HG03159 (cell line): Measurements from ENCODE around the gene CDHR3.

Source experiments
- ATAC-seq: cut with Tn5 transposase; IDR thresholded peaks from one replicate; pipeline ENCODE4 v1.9.1; 2021; ENCODE audit warnings: mild to moderate bottlenecking, moderate library complexity; ENCODE audit not compliant: unreplicated experiment

Gene CDHR3

GRCh38 chr7:106061301-106061979 lies 98.4 kb downstream of the CDHR3 start:
- peak; percentile 39 for ATAC-seq

GRCh38 chr7:106062006-106062405 lies 98.9 kb downstream of the CDHR3 start:
- ATAC-seq = no peak

DNA sequence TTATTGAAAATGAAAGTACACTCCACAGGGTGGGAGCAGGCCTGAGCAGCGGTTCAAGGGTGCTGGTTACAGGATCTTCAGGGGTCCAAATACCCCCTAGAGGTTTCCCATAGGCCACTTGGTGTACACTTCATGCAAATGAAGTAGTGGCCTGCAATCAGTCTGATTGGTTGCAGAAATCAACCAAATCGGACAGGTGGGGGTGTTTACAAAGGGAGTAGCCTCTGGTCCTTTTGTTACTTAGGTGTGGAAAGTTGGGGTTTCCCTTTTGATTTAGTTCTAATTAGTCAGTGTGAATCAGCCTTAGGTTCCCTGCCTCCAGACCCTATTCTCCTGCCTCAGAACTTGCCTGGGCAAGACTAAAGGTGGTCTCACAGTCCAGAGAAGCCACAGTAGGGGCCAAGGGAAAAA lies 99.5 kb downstream of the CDHR3 start:
- no peak for ATAC-seq

DNA sequence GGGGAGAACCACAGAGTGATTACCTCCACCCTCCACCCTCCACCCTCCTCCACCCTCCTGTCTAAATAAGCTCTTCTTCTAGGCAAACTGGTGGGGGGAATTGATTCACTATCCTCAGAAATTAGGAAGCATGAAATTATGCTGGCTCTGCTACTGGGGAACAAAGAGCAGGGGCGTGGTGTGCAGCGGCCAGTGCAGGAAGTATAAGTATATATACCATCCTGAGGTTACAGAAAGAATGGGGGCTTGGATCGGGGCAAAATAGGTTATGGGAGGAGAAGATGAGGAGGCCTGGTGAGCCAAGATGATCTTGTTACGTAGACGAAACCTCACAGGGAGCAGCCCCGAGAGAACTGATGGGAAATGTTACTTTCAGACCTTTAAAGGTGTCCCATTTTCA lies 100.0 kb downstream of the CDHR3 start:
- ATAC-seq = no peak

- ATAC-seq = no peak
These were observed 100.6 kb downstream of the CDHR3 start for GRCh38 chr7:106063692-106064091.

- no peak for ATAC-seq
These were observed 101.3 kb downstream of the CDHR3 start for GRCh38 chr7:106064316-106064715.

GRCh38 chr7:106064771-106065574 lies 101.9 kb downstream of the CDHR3 start:
- no peak for ATAC-seq

- no peak for ATAC-seq
These were observed 102.8 kb downstream of the CDHR3 start for GRCh38 chr7:106065575-106066500.

- no peak for ATAC-seq
These were observed 104.6 kb downstream of the CDHR3 start for GRCh38 chr7:106067678-106068077.

DNA sequence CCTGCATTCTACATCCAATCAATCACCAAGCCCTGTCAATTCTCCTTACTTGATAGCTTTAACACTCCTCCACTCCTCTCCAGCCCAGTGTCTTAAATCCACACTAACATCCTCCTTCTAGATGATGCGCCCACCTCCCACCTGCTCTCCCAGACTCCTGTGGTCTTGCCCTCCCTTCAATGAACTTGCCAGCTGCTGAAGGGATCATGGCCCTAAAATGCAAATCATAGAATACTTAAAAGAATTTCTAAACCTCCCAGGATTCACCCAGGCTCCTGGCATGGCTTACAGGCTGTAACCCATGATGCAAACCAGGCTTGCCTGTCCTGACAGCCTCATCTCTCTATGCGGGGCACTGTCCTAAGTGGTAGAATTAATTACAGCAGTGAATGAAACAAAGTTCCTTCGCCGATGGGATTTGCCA lies 105.5 kb downstream of the CDHR3 start:
- no peak for ATAC-seq

DNA sequence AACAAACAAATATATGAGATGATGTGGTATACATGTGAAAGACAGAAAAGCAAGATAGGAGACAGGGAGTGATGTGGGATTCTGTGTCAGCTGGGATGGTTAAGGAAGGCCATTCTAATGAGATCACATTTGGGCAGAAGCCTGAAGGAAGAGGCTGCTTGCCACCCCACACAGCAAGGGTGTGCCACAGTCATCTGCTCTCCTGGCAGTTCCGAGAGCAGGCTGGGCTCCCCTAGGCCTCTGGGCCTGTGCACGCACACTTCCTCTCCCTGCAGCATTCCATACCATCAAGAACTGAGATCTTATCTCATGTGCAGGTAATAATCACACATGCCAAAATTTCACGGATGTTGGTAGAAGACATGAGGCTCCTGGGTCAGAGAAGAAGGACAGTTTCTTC lies 105.9 kb downstream of the CDHR3 start:
- no peak for ATAC-seq

DNA sequence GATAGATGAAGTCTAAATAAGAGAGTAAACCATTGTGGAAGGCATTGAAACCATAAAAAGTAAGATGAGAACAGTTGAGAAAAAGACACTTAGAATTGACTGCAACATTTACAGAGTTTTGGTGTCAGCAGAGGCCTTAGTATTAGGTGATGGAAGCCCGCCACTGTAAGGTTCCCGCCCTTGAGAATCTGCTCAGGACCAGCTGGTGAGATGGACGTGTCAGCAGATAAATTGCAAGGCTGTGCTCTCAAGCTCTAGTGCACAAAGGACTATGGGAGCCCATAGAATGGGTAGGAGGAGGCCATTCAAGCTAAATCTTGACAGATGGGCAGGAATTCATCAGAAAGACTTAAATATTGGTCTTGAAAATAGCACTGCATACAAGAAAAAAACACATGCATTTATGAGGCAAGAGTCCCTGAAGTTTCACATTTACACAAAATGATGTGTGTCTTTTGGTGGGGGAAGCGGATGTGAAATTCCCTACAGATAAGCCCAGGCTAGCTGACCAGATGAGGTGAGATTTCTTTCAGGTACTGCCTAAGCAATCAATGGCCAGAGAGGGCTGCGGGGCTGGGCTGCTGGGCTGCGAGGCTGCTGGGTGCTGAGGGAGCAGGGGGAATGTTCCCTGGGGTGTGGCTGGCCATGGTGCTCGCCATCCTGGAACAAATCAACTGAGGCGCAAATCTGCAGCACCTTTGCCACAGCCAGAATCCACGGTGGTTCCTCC lies 106.6 kb downstream of the CDHR3 start:
- ATAC-seq = no peak

DNA sequence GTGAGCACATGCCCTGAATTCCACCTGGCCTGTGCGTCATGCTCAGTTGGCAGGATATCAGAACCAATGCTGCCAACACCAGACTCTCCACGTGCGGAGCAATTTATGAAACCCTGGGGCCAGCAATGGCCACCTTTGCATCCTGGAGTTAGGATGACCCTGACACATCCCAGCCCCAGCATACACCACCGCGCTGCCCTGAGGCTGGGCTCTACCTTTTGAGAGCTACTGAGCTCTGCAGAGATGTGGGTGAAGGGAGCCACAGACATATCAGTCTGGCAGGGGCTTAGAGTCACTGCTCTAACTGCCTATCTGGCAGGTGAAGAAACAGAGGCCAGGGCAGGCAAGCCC lies 107.1 kb downstream of the CDHR3 start:
- no peak for ATAC-seq

DNA sequence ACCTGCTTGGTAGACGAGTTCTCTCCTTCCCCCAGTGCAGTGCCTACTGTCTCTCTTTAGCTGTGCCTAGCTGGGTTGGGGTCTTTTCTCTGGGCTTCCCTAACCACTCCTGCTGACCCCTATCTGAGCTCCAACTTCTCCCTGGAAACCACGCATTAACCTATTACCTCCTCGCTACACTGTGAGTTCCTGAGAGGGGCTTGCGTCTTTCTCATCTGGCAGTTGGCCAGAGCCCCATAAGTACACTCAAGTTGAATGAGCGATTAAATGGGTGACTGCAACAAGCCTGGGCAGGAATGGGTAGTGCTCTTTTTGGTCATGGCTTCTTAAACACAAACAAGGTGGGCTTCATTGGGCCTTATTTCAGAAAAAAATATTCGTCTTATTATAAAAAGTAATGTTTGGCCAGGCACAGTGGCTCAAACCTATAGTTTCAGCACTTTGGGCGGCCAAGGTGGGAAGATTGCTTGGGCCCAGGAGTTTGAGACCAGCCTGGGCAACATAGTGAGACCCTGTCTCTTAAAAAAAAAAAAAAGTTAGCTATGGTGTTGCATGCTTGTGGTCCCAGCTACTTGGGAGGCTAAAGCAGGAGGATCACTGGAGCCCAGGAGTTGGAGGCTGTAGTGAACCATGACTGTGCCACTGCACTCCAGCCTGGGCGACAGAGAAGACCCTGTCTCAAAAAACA lies 107.6 kb downstream of the CDHR3 start:
- ATAC-seq = no peak

- ATAC-seq = peak; percentile 97
These were observed 108.4 kb downstream of the CDHR3 start for GRCh38 chr7:106071356-106071998.

DNA sequence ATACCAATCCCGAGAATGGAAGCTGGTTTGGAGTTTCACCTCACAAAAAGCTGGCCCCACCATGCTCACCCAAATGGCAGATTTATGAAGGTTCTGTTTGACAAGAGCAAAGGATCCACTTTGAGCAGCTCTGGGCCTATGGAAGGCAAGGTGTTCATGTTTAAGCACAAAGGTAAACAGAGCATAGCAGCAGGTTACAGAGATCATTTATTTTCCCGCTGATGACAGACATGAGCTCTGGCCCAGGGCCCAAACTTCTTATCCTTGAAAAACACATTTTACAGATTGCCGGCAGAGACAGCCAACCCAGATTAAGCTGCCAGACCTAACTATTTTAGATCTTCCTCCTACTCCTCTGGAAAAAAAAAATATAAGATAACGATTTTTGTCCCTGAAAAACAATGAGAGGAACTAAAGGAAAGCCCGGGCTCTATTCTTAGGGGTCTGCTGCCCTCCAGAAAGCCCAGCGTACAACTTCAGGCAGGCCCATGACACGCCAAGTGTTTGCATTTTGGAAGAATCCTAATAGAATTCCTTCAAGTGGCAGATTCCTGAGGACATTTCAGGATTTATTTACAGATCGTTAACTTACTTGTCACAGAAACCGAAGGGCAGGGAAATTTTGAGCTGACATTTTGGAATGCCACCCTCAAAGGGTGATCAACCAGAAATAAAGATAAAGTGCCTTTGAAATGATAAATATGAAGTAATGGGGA lies 109.1 kb downstream of the CDHR3 start:
- no peak for ATAC-seq

GRCh38 chr7:106072715-106073091 lies 109.6 kb downstream of the CDHR3 start:
- no peak for ATAC-seq

- ATAC-seq = no peak
These were observed 110.6 kb downstream of the CDHR3 start for GRCh38 chr7:106073701-106074100.

DNA sequence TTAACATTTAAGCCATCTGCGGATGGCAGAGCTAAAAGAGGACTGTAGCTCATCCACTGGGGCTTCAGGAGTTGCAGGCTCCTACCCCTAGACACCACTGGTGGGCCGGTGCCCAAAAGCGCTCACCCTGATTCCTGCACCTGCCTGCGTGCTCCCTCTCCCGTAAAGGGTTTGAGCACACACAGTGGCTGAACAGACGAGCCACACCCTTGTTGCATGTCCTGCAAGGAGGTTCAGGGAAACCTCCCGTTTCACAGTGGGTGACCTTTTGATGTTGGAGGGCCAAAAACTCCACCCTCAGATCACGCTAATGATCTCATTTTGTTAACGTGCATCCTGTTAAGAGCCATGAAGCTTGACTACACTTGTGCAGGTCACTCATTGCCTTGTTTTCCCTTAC lies 111.2 kb downstream of the CDHR3 start:
- no peak for ATAC-seq
